ENCODE results near the gene ADCY10.

DNA sequence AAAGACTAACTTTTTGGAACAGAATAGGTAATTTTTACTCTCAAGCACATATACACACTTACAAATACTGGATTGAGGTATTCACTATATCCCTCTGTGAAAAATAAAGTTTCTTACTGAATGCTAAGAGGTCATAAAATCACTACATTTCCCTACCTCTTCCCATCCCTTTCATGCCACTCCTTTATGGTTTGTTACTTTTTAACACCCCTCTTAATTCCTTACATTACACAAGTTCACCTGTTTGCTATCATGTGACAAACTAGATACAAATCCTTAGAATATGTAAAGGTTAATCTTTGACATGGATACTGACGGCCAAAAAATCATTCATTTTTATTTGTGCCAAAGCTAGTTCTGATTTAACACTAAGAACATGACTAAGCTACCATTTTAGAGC, 15.8 kb upstream of the ADCY10 start:
- TF ChIP-seq, protein P1, sequence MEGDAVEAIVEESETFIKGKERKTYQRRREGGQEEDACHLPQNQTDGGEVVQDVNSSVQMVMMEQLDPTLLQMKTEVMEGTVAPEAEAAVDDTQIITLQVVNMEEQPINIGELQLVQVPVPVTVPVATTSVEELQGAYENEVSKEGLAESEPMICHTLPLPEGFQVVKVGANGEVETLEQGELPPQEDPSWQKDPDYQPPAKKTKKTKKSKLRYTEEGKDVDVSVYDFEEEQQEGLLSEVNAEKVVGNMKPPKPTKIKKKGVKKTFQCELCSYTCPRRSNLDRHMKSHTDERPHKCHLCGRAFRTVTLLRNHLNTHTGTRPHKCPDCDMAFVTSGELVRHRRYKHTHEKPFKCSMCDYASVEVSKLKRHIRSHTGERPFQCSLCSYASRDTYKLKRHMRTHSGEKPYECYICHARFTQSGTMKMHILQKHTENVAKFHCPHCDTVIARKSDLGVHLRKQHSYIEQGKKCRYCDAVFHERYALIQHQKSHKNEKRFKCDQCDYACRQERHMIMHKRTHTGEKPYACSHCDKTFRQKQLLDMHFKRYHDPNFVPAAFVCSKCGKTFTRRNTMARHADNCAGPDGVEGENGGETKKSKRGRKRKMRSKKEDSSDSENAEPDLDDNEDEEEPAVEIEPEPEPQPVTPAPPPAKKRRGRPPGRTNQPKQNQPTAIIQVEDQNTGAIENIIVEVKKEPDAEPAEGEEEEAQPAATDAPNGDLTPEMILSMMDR (conservative IDR thresholded peaks at IDR 0.05 in 1 of 2, IDR thresholded peaks at IDR 0.05 in 1 of 2; ENCODE audit: low read depth in 1 of 2, low read length in 2 of 2): no peak
- no peak for TF ChIP-seq EZH2 (IDR thresholded peaks at IDR 0.05; ENCODE audit: low read length, missing control alignments)

Data from fibroblast of lung (primary cell).